Right lung (tissue), 10 donors: ENCODE measurements around the gene FRMD1. TPM values are rescaled to one million over a fixed set of nuclear protein-coding genes. Genes with fewer than 3 reads are reported as not detected.

Experiments used
- DNase-seq, 2 donors: peaks; one replicate each; pipeline ENCODE4 v3.0.0-alpha.2; 2013
- long read RNA-seq, 8 donors: transcript quantifications; one replicate each; lab custom pipeline, GENCODE V29; 2026
- polyA plus RNA-seq, 5 donors: library from polyadenylated mRNA; unstranded; fragments of 120-200 nt; gene quantifications; one replicate each; pipeline versions ENCODE4 v1.2.1 to v1.2.3, GENCODE V29; 2013; ENCODE audit warnings: inconsistent platforms in 1 of 5, low replicate concordance in 1 of 5; ENCODE audit not compliant: insufficient read length in 5 of 5, insufficient read depth in 1 of 5

The FRMD1 gene
- 1 to 10 TPM; 2.3 to 7.2 (median 5.3) TPM for polyA plus RNA-seq
- long read RNA-seq, donor 1, result 0 reads
- long read RNA-seq, donor 2, result 0 reads
- long read RNA-seq, donor 3, result 0 reads
- long read RNA-seq, donor 4, result 0 reads
- long read RNA-seq, donor 5, result 0 reads
- long read RNA-seq, donor 6, result 0 reads
- long read RNA-seq, donor 7, result 0 reads
- long read RNA-seq, donor 8, result 0 reads

- no peak for DNase-seq
Measured at GRCh38 chr6:168078943-168079405, at the start of gene FRMD1. TSS of gene FRMD1 (minus strand) at chr6:168079212. CDS start at chr6:168079094, 118 bp downstream.

- no peak for DNase-seq
Measured at GRCh38 chr6:168128006-168128630, 49.1 kb upstream of the FRMD1 start.

GRCh38 chr6:168127384-168127868, 48.4 kb upstream of the FRMD1 start:
- DNase-seq, result no peak

- DNase-seq, result no peak
Measured at GRCh38 chr6:168126566-168127383, 47.8 kb upstream of the FRMD1 start.

- DNase-seq, result no peak
Measured at GRCh38 chr6:168125429-168126001, 46.5 kb upstream of the FRMD1 start.

- DNase-seq, result no peak
Measured at GRCh38 chr6:168124921-168125320, 45.9 kb upstream of the FRMD1 start.

GRCh38 chr6:168124158-168124557, 45.1 kb upstream of the FRMD1 start:
- DNase-seq, result no peak

- DNase-seq, result no peak
Measured at GRCh38 chr6:168123165-168123911, 44.3 kb upstream of the FRMD1 start.

- no peak for DNase-seq
Measured at GRCh38 chr6:168122521-168122920, 43.5 kb upstream of the FRMD1 start.

- DNase-seq, result no peak
Measured at GRCh38 chr6:168122011-168122410, 43.0 kb upstream of the FRMD1 start.

GRCh38 chr6:168121303-168121665, 42.3 kb upstream of the FRMD1 start:
- DNase-seq, result no peak

- DNase-seq, result no peak
Measured at GRCh38 chr6:168120390-168121302, 41.6 kb upstream of the FRMD1 start.

GRCh38 chr6:168119539-168119938, 40.5 kb upstream of the FRMD1 start:
- DNase-seq, result no peak

GRCh38 chr6:168118935-168119334, 39.9 kb upstream of the FRMD1 start:
- DNase-seq, result no peak

- no peak for DNase-seq
Measured at GRCh38 chr6:168117942-168118341, 38.9 kb upstream of the FRMD1 start.

- DNase-seq, result no peak
Measured at GRCh38 chr6:168116975-168117899, 38.2 kb upstream of the FRMD1 start.

- DNase-seq, result no peak
Measured at GRCh38 chr6:168116438-168116974, 37.5 kb upstream of the FRMD1 start.

- DNase-seq, result no peak
Measured at GRCh38 chr6:168115748-168116437, 36.9 kb upstream of the FRMD1 start.
